GM12873 (cell line): Measurements from ENCODE around the gene ICA1.

Experiments used
- TF ChIP-seq, protein P1 (sequence below): IDR thresholded peaks from 2 replicates; pipeline ENCODE4 v1.5.1; 2012; ENCODE audit warnings: low read depth, mild to moderate bottlenecking, moderate library complexity, low read length, control low read depth; ENCODE audit not compliant: insufficient read depth; ENCODE audit errors: missing control alignments

ICA1 gene

DNA sequence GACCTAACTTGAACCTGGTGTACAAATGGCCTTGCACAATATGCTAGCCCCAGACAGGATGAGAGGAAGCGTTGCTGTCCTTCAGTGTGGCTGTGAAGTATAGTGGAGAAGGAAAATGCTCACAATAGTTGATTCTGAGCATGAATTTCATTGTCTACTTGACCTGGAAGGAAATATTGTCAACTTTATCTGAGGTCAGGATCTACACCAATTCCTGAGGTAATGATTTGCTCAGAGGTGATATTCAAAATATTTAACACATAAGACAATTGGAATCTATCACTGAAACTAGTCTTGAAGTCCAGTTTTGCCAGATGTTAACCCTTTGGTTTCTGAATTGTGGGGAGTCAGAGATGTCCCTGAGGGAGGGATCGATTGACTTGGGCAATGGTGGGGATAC lies 20.9 kb upstream of the ICA1 start:
- TF ChIP-seq, protein P1, sequence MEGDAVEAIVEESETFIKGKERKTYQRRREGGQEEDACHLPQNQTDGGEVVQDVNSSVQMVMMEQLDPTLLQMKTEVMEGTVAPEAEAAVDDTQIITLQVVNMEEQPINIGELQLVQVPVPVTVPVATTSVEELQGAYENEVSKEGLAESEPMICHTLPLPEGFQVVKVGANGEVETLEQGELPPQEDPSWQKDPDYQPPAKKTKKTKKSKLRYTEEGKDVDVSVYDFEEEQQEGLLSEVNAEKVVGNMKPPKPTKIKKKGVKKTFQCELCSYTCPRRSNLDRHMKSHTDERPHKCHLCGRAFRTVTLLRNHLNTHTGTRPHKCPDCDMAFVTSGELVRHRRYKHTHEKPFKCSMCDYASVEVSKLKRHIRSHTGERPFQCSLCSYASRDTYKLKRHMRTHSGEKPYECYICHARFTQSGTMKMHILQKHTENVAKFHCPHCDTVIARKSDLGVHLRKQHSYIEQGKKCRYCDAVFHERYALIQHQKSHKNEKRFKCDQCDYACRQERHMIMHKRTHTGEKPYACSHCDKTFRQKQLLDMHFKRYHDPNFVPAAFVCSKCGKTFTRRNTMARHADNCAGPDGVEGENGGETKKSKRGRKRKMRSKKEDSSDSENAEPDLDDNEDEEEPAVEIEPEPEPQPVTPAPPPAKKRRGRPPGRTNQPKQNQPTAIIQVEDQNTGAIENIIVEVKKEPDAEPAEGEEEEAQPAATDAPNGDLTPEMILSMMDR: no peak

DNA sequence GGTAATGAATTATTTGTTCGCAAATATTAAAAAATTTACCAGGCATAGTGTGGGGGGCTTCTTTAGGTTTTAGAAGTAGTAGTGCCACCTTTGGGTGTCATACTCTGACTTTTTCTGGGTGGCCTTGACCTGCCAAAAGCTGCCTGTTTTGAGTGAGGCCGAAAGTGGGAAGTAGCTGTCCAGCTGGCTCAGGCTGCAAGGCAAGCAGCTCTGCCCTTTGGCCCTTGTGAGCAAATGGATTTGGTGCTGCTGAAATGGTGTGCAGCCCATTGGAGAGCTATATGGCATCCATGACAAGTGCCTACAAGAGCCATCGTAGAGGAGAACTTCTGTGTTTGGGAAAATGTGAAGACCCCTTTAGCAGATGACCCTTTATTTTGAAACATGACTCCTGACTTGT lies 20.2 kb upstream of the ICA1 start:
- TF ChIP-seq, protein P1: no peak

DNA sequence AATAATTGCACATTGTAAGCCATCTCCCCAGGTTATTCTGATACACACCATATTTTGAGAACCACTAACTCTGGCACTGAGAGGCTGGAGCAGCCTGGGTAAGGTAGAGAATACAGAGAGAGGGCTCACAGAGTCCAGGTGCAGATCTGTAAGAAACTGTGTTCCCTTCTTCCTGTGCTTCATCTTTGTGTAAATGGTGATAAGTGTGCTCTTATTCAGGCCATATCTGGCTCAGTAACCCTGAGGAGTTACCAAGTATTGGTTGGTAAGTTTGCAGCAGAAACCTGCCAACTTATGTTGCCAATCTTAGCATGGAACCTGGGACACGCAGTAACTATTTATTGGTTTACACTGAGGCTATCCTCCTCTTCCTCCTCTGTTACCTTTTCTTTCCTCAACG lies 16.2 kb upstream of the ICA1 start:
- TF ChIP-seq, protein P1: no peak

DNA sequence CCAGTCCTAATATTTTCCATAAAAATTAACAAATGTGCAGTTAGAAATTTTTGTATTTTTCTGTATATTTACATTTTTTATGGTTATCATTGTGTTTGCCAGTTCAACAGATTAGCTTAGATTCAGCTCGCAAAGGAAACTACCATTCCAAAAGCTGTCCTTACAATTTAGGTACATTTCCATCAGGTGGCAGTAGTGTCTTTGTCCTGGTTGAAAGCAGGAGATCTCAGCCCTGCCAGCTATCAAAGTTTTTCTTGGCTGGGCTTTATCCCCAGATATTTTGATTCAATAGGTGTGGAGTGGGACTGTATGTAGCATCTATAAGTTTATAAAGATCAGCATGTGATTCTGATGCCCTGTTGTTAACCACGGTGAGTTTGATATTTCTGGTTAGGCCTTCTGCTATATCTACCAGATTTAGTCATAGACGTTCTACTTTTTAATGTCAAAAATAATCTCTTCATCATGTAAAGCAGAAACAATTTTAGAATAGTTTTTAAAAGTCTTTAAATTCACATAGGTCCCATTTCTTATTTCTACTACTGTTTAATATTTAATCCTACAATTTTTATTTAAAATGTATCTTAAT lies 15.5 kb upstream of the ICA1 start:
- TF ChIP-seq, protein P1: peak; percentile 41

DNA sequence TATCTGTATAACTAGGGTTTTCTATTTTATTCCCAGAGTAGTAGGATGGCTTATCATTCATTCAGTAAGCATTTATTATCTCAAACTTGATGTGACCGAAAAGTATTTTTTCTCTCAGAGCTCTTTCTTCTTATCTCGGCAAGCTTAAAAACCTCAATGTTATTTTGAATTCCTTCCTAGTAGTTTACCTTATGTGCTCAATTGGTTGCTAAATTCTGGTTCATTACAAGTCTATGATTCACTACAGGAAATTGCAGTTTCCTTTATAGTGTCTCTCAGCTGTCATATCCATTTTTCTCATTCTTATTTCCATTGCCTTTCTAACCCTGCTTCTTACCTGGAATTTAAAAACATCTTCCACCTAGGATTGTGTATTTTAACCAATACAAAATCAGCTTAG lies 12.6 kb upstream of the ICA1 start:
- TF ChIP-seq, protein P1: no peak

DNA sequence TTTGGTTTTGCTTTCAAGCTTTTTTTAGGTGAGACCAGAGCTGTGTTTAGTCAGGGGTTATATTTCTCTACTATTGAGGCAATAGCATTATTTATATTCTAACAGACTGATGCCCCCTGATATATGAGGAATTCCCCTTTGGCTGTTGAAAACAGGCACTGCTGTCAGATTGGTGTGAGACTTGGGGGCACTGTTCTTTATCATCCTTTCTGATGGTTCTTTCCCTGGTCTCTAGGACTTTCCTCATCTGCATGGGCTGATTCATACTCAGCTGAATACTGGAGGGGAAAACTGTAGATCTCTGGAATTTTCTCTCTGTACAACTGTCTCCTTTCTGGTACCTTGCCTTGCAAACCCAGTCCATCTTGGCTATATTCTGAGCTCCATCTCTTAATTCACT lies 10.0 kb upstream of the ICA1 start:
- TF ChIP-seq, protein P1: no peak

DNA sequence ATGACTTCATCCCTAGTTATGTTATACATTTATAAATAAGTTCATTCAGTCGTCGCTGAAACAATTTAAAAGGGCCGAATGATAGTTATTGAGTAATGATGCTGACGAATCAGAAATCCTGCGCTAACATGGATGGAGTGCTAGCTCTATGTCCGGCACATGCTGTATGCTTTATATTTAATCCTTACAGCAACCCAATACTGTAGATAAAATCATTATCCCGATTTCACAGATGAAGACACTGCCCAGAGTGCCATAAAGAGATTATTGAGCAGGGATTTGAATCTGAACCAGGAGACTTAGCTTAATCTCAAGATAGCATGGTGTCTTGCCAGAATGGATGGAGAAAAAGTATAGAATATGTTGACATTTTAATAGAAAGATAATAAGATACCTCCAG lies 1.1 kb upstream of the ICA1 start:
- TF ChIP-seq, protein P1: no peak
